Measurements from ENCODE around the gene MLST8.
"Not testable (repeated sequence)": the region's sequence is repeated elsewhere in the genome, so short reads cannot be mapped to it uniquely, and the experiment has no call there.

MLST8 gene

GRCh38 chr16:2190659-2191445 lies 14.4 kb upstream of the MLST8 start:
- no peak for DNase-seq

- no peak for DNase-seq
Measured at GRCh38 chr16:2191446-2191706, 13.9 kb upstream of the MLST8 start.

- DNase-seq, result no peak
Measured at GRCh38 chr16:2194166-2194834, 11.0 kb upstream of the MLST8 start.

GRCh38 chr16:2194852-2195321 lies 10.4 kb upstream of the MLST8 start:
- DNase-seq, result peak in 3 of 5 donors; percentile 39 to 64 (median 45)

- no peak for DNase-seq
Measured at GRCh38 chr16:2195322-2196161, 9.7 kb upstream of the MLST8 start.

- DNase-seq, result no peak
Measured at GRCh38 chr16:2196162-2196980, 8.9 kb upstream of the MLST8 start, which contains the start of gene CASKIN1. Gene CASKIN1, minus strand, starts transcription at chr16:2196605. Its CDS starts 173 bp downstream, at chr16:2196432.

- DNase-seq, result no peak
Measured at GRCh38 chr16:2196981-2197511, 8.2 kb upstream of the MLST8 start.

- no peak for DNase-seq
Measured at GRCh38 chr16:2197765-2198164, 7.5 kb upstream of the MLST8 start.

- no peak for DNase-seq
Measured at GRCh38 chr16:2198283-2198682, 7.0 kb upstream of the MLST8 start.

- no peak for DNase-seq
Measured at GRCh38 chr16:2199095-2199494, 6.2 kb upstream of the MLST8 start.

- no peak for DNase-seq
Measured at GRCh38 chr16:2199621-2200139, 5.6 kb upstream of the MLST8 start.

GRCh38 chr16:2200313-2200712 lies 4.9 kb upstream of the MLST8 start:
- DNase-seq, result no peak

- DNase-seq, result not testable (repeated sequence)
Measured at GRCh38 chr16:2203119-2203688, 2.0 kb upstream of the MLST8 start.

- DNase-seq, result no peak
Measured at GRCh38 chr16:2204416-2205103, 694 bp upstream of the MLST8 start.

- DNase-seq, result no peak
Measured at GRCh38 chr16:2205967-2206313, 686 bp downstream of the MLST8 start.

- no peak for DNase-seq
Measured at GRCh38 chr16:2206420-2206779, 1.1 kb downstream of the MLST8 start.

GRCh38 chr16:2206780-2207433 lies 1.7 kb downstream of the MLST8 start:
- no peak for DNase-seq

GRCh38 chr16:2207872-2208271 lies 2.6 kb downstream of the MLST8 start:
- DNase-seq, result no peak

- no peak for DNase-seq
Measured at GRCh38 chr16:2208308-2208707, 3.1 kb downstream of the MLST8 start.

GRCh38 chr16:2208772-2209171 lies 3.5 kb downstream of the MLST8 start:
- no peak for DNase-seq

Measured in T-helper 1 cell (primary cell).